HG02884 (cell line): ENCODE results near the gene SHLD3.
"Not testable (repeated sequence)": the region's sequence is repeated elsewhere in the genome, so short reads cannot be mapped to it uniquely, and the experiment has no call there.

Source experiments
- ATAC-seq: cut with Tn5 transposase; IDR thresholded peaks from one replicate; pipeline ENCODE4 v1.9.1; 2021; ENCODE audit warnings: mild to moderate bottlenecking, moderate library complexity; ENCODE audit not compliant: unreplicated experiment

The SHLD3 gene

GRCh38 chr5:65624571-65625555 is at the start of gene SHLD3, which contains the start of gene TRAPPC13:
Gene SHLD3 (plus strand): TSS chr5:65625027. CDS start chr5:65629588, 4,561 bp downstream.
Gene TRAPPC13 (plus strand): TSS chr5:65625027. CDS start chr5:65625061, 34 bp downstream.
- ATAC-seq, result peak; percentile 66

- no peak for ATAC-seq
Measured at GRCh38 chr5:65577141-65577540, 47.7 kb upstream of the SHLD3 start.

GRCh38 chr5:65588694-65589093 is 36.1 kb upstream of the SHLD3 start:
- ATAC-seq, result no peak

GRCh38 chr5:65601761-65602160 is 23.1 kb upstream of the SHLD3 start:
- ATAC-seq, result not testable (repeated sequence)

GRCh38 chr5:65611524-65611923 is 13.3 kb upstream of the SHLD3 start:
- ATAC-seq, result no peak

GRCh38 chr5:65612298-65612907 is 12.4 kb upstream of the SHLD3 start:
- no peak for ATAC-seq

- ATAC-seq, result no peak
Measured at GRCh38 chr5:65620021-65620420, 4.8 kb upstream of the SHLD3 start.

- not testable (repeated sequence) for ATAC-seq
Measured at GRCh38 chr5:65621961-65622360, 2.9 kb upstream of the SHLD3 start.

- ATAC-seq, result no peak
Measured at GRCh38 chr5:65623482-65623881, 1.3 kb upstream of the SHLD3 start.

- peak; percentile 92 for ATAC-seq
Measured at GRCh38 chr5:65624025-65624570, 729 bp upstream of the SHLD3 start, which contains the start of gene TRIM23. Gene TRIM23 (minus strand): TSS chr5:65624333. CDS start chr5:65624274, 59 bp downstream.

- no peak for ATAC-seq
Measured at GRCh38 chr5:65625743-65626142, 916 bp downstream of the SHLD3 start.

GRCh38 chr5:65630981-65631380 is 6.2 kb downstream of the SHLD3 start:
- ATAC-seq, result no peak

GRCh38 chr5:65640240-65640639 is 15.4 kb downstream of the SHLD3 start:
- ATAC-seq, result no peak

- no peak for ATAC-seq
Measured at GRCh38 chr5:65646938-65647337, 22.1 kb downstream of the SHLD3 start.

GRCh38 chr5:65647941-65648340 is 23.1 kb downstream of the SHLD3 start:
- ATAC-seq, result no peak

- no peak for ATAC-seq
Measured at GRCh38 chr5:65651144-65651543, 26.3 kb downstream of the SHLD3 start.

- ATAC-seq, result no peak
Measured at GRCh38 chr5:65654713-65655112, 29.9 kb downstream of the SHLD3 start.

- ATAC-seq, result no peak
Measured at GRCh38 chr5:65663804-65664521, 39.1 kb downstream of the SHLD3 start.

- no peak for ATAC-seq
Measured at GRCh38 chr5:65668696-65669095, 43.9 kb downstream of the SHLD3 start.

GRCh38 chr5:65672796-65673195 is 48.0 kb downstream of the SHLD3 start:
- ATAC-seq, result no peak

- no peak for ATAC-seq
Measured at GRCh38 chr5:65674749-65675148, 49.9 kb downstream of the SHLD3 start.
